Activated CD8-positive, alpha-beta memory T cell treated with anti-CD3 and anti-CD28 coated beads, Interleukin-2, amount 50 U/mL, for 24 hours (primary cell): Measurements from ENCODE around the gene GPR119.
"Not testable (repeated sequence)": the region's sequence is repeated elsewhere in the genome, so short reads cannot be mapped to it uniquely, and the experiment has no call there.

Experiments
- DNase-seq: peaks from one replicate; pipeline ENCODE4 v3.0.0-alpha.2; 2020; ENCODE audit errors: extremely low read depth

GPR119 gene

DNA sequence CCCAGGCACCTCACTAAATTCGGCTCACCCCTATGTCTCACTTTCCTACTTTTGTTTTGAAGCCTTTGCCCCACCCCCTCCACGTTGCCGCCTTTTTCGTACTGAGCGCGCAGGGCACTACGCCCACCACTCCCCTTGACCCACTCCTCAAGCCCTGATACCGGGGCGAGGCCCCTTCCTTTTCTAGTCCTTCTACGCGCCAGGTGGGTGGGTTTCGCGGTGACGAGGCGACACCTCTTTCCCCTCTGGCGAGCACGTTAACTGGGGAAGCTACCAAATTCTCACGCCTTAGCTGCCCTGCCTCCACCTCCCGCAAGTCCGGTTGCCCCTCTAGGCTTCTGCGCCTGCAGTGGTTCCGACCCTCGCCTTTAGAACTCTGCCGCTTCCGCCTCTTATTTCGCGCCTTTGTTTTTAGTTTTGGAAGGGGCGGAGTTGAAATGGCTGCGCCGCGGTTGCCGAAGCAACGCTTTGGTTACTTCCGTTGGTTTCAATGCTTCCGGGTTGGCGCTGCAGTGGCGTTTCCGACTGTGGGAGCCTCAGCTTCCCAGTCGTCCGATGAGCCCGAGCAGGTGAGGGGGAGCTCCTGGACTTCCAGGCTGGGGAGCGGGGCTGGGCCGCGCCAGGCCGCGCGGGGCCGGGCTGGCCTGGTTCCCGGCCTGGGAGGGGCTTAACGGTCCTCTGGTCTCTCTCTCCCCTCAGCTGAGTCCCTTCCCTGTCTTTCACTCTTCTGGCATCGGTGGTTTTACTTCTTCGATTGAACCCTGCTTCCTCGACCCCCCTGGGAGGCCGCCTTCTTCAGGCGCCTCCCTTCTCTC is 45.9 kb downstream of the GPR119 start, which contains the start of gene SLC25A14:
Gene SLC25A14, plus strand, starts transcription at position 512 of the 815 bp plus-strand sequence. CDS start 360 bp downstream, outside the sequence.
- peak; percentile 31 for DNase-seq

DNA sequence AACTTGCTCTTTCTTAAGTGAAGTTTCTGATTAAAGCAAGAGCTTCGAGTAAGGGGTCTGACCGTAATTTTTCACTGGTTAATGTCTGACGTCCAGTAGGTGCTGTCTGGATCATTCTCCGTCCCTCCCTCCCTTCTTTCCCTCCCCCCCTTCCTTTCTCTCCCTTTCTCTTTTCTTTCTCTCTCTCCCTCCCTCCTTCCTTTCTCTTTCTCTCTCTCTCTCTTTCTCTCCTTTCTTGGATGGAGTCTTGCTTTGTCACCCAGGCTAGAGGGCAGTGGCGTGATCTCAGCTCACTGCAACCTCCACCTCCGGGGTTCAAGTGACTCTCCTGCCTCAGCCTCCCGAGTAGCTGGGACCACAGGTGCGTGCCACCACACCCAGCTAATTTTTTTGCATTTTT is 46.6 kb downstream of the GPR119 start:
- DNase-seq = not testable (repeated sequence)

DNA sequence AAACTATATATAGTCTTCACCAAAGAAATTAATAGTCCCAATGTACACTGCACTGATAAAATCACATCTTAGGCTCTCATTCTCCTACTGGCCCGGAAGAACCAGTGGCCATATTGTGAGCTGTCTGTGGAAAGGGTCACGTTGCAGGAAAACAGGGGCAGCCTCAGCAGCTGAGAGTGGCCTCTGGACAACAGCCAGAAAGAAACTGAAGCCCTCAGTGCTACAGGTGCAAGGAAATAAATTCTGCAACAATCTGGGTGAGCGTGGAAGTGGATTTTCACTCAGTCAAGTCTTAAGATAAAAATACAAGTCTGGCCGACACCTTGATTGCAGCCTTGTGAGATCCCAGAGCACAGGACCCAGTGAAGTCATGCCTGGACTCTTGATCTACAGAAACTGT is 48.9 kb downstream of the GPR119 start:
- DNase-seq = no peak
